Breast epithelium (tissue), 3 donors: ENCODE results near the gene TENM3.

Source experiments
- CTCF ChIP-seq, 3 donors: fragments of 450-650 bp; IDR thresholded peaks; one replicate each; pipeline ENCODE4 v1.5.1; 2016 to 2017; ENCODE audit warnings: antibody characterized with exemption in 3 of 3, mild to moderate bottlenecking in 3 of 3, moderate library complexity in 3 of 3
- POLR2AphosphoS5 ChIP-seq, 3 donors: sonication (generic); formaldehyde crosslinking; IDR thresholded peaks; one replicate each; pipeline ENCODE4 v1.6.1; 2017; ENCODE audit warnings: antibody characterized with exemption in 3 of 3

GRCh38 chr4:182803235-182803634, 560.0 kb downstream of the TENM3 start:
- TF ChIP-seq CTCF (IDR thresholded peaks at IDR 0.05) (no peak), POLR2AphosphoS5 (IDR thresholded peaks at IDR 0.05) (no peak)
